Muscle of leg (tissue), 11 donors: ENCODE data around the gene NUB1. TPM values are rescaled to one million over a fixed set of nuclear protein-coding genes. Genes with fewer than 3 reads are reported as not detected.

Experiments used
- DNase-seq: peaks from one replicate; pipeline ENCODE4 v3.0.0; 2013
- H3K27ac ChIP-seq: one replicate; pipeline ENCODE4 v1.5.1; 2013; ENCODE audit warnings: mild to moderate bottlenecking, low read length, control low read depth
- H3K27me3 ChIP-seq: one replicate; pipeline ENCODE4 v1.6.1; 2013; ENCODE audit warnings: low read length; ENCODE audit not compliant: control insufficient read depth, insufficient read depth
- H3K36me3 ChIP-seq: one replicate; pipeline ENCODE4 v1.6.1; 2013; ENCODE audit warnings: low read length; ENCODE audit not compliant: control insufficient read depth, insufficient read depth
- H3K4me1 ChIP-seq: one replicate; pipeline ENCODE4 v1.6.1; 2013; ENCODE audit warnings: low read length; ENCODE audit not compliant: control insufficient read depth, insufficient read depth
- H3K4me3 ChIP-seq: one replicate; pipeline ENCODE4 v1.5.1; 2013; ENCODE audit warnings: low read length, control low read depth
- H3K9me3 ChIP-seq: replicated peaks from 2 replicates; pipeline ENCODE4 v1.6.1; 2013; ENCODE audit warnings: low read depth, low read length; ENCODE audit not compliant: control insufficient read depth
- WGBS: methylation state at CpG from one replicate; pipeline ENCODE4 v1.1.5; 2013; ENCODE audit warnings: missing lambda C conversion rate; ENCODE audit not compliant: insufficient coverage; 5-methylcytosine and 5-hydroxymethylcytosine counted together
- polyA plus RNA-seq, 8 donors: library from polyadenylated mRNA; unstranded; fragments of 120-200 nt; gene quantifications; one replicate each; pipeline versions ENCODE4 v1.2.1 to v1.2.3, GENCODE V29; 2013; ENCODE audit warnings: inconsistent platforms in 1 of 8, low replicate concordance in 1 of 8; ENCODE audit not compliant: insufficient read length in 8 of 8, insufficient read depth in 1 of 8
- total RNA-seq: library from RNA; stranded (reverse); fragments of 120-200 nt; gene quantifications from one replicate; pipeline ENCODE4 v1.2.4, GENCODE V29; 2013

The NUB1 gene
- total and polyA plus RNA-seq, 9 donors: 25.6 to 40.6 (median 32.6) TPM

DNA sequence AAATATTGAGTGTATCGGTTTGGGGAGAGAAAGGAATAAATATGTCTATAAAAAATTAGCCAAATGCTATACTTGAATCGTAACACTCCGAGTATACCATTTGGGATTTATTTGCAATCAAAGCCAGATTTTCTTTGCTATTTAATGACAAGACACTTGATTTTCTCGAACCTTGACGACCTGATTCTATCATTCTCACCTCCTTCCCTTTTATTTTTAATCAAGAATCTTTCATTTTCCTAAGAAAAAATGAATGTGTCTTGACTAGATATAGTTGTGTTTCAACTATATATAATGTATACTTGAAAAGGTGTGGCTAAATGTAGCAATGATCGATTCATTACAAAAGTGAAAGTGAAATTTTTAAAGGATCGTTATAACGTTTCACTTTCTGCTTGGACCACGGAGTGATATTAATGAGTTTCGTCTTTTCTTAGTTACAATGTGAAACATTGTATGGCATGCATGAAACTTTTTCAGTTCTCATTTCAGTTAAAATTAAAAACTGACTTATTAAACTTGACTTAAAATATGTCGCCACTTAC lies 562 bp downstream of the NUB1 start:
- H3K9me3 ChIP-seq: no peaks in the 10 kb centered on the region
- peak overlapping the region; percentile 56 for H3K4me3 ChIP-seq
- no CpG with 5 or more reads among the region's 11 CpGs for WGBS
- peak overlapping the region; percentile 77 for H3K27ac ChIP-seq
- no peaks in the 10 kb centered on the region for H3K27me3 ChIP-seq
- peaks cover 8% of the 10 kb centered on the region for H3K4me1 ChIP-seq
- H3K36me3 ChIP-seq: peaks cover 16% of the 10 kb centered on the region
- peak; percentile 22 for DNase-seq

DNA sequence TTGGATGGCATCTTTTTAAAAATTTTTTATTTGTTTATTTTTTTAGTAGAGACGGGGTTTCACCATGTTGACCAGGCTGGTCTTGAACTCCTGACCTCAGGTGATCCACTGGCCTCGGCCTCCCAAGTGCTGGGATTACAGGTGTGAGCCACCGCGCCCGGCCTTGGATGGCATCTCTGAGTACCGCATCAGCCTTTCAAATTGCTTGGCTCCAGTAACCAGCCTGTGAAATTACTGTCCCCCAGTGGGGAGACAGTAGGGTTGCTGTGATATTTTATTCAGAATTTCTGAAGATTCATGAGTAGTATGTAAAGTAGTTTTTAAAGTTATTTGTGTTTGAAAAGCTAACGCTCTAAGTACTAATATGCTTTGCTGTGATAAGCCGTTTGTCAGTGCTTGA lies 1.2 kb downstream of the NUB1 start:
- peaks cover 8% of the 10 kb centered on the region for H3K4me1 ChIP-seq
- peak overlapping the region; percentile 56 for H3K4me3 ChIP-seq
- H3K27ac ChIP-seq: no peak overlapping the region
- 67% methylated on average over 1 of the region's 8 CpGs for WGBS
- no peaks in the 10 kb centered on the region for H3K27me3 ChIP-seq
- H3K9me3 ChIP-seq: no peaks in the 10 kb centered on the region
- H3K36me3 ChIP-seq: peaks cover 16% of the 10 kb centered on the region
- no peak for DNase-seq

DNA sequence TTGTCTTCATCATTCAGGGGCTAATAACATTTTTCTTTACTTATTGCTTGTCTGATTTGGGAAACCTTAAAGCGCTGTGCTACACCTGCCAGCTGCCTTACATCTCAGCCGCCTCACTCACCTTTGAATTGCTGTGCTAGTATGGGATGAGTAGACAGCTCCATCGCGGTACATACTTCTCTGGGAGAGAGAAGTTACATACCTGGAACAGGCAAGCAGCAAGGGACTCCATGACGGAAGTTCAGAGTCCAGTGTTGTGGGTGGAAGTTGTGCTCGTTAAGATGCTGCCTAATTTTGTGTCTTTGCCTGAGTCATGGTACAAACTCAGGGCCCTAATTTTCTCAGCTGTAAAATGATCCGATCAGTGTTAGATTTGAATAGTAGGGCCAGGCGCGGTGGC lies 1.9 kb downstream of the NUB1 start:
- 95% methylated on average over 4 of the region's 9 CpGs for WGBS
- Histone ChIP-seq H3K4me1 (peaks cover 8% of the 10 kb centered on the region), H3K27me3 (no peaks in the 10 kb centered on the region), H3K27ac (no peak overlapping the region), H3K9me3 (no peaks in the 10 kb centered on the region), H3K4me3 (no peak overlapping the region), H3K36me3 (peaks cover 16% of the 10 kb centered on the region)
- DNase-seq: no peak

DNA sequence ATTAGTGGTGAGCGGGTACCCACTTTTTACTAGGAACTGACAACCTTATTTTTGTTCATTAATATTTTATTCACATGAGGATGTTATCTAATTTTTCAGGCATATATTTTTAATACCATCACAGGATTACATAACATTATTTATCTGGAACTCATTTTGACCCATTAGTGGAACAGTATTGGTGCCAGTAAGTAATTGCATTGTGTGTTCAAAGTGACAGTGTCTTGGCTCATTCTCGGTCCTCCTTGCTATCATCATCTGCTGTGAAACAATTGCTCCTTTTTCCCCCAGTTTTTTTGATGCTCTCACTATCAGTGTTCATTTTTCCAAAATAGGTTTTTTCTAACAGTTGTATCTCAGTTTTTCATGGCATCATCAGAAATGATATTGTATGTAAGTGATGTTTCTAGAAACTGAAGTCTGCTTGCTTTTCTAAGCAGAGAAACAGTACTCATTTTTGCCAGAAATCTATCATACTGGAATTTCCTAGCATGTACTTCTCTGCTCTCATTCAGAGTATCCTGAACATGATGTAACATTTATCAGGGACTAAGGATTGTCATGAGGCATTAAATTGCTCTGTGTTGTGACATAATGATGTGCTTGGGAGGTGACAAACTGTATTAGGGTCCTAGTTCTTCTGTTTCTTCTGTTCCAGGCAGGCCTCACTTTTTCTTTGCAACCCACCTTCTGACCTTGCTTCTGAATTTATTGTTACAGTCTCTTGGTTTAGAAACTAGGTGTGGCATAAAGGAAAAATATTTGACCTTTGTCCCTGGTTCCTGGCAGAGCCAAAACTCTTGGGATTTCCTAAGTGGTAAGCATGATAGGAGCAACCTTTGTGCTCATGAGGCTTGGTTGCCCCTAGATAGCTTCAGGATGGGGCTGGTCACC lies 4.2 kb downstream of the NUB1 start:
- H3K36me3 ChIP-seq: peaks cover 26% of the 10 kb centered on the region

DNA sequence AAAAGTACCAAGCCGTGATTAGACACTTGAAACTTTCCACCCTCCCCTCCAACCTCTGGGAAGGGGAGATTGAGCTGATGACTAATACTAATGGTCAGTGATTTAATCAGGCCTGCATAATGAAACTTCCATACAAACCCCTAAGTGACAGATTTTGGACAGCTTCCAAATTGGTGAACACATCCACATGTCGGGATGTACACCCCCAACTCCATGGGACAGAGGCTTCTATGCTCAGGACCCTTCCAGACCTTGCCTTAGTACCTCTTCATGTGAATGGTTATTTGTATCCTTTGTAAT lies 4.8 kb downstream of the NUB1 start:
- no peaks in the 10 kb centered on the region for H3K9me3 ChIP-seq
- no peak for DNase-seq
- no peaks in the 10 kb centered on the region for H3K27me3 ChIP-seq
- H3K4me1 ChIP-seq: peaks cover 11% of the 10 kb centered on the region
- H3K27ac ChIP-seq: no peak overlapping the region
- peaks cover 32% of the 10 kb centered on the region for H3K36me3 ChIP-seq
- WGBS: no CpG with 5 or more reads among the region's 2 CpGs
- H3K4me3 ChIP-seq: no peak overlapping the region

More for the DNA sequence above, 4.2 kb downstream of the NUB1 start:
- no peaks in the 10 kb centered on the region for H3K27me3 ChIP-seq
- no peaks in the 10 kb centered on the region for H3K9me3 ChIP-seq
- no peak overlapping the region for H3K27ac ChIP-seq
- no peak overlapping the region for H3K4me3 ChIP-seq
- H3K4me1 ChIP-seq: peaks cover 11% of the 10 kb centered on the region
- no peak for DNase-seq
- WGBS: no CpG with 5 or more reads among the region's 2 CpGs

DNA sequence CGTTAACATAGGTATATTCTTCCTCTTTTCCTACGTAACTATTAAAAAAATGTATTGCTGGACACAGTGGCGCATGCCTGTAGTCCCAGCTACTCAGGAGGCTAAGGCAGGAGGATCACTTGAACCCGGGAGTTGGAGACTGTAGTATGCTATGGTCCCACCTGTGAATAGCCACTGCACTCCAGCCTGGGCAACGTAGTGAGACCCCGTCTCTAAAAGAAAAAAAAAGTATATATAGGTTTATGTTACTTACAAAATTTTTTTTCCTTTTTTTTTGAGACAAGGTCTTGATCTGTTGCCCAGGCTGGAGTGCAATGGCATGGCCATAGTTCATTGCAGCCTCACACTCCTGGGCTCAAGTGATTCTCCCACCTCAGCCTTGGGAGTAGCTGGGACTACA lies 5.6 kb downstream of the NUB1 start:
- no peaks in the 10 kb centered on the region for H3K27me3 ChIP-seq
- H3K27ac ChIP-seq: no peak overlapping the region
- no CpG with 5 or more reads among the region's 6 CpGs for WGBS
- no peak for DNase-seq
- peaks cover 40% of the 10 kb centered on the region for H3K36me3 ChIP-seq
- H3K4me3 ChIP-seq: no peak overlapping the region
- H3K9me3 ChIP-seq: no peaks in the 10 kb centered on the region
- H3K4me1 ChIP-seq: peaks cover 11% of the 10 kb centered on the region

DNA sequence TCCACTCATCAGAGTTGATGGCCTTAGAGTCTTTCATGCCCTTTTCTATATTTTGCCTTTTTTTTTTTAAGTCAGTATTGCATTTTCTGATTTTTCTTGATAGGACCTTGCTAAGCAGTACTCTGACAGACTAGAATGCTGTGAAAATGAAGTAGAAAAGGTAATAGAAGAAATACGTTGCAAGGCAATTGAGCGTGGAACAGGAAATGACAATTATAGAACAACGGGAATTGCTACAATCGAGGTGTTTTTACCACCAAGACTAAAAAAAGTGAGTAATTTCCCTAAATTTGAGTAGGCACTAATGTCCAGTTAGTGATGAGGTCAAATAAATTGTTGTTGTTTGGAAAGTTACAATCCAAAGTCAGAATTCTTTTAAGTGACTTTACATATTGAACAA lies 7.4 kb downstream of the NUB1 start:
- Histone ChIP-seq H3K9me3 (no peaks in the 10 kb centered on the region), H3K27ac (no peak overlapping the region), H3K4me3 (no peak overlapping the region), H3K27me3 (no peaks in the 10 kb centered on the region), H3K36me3 (peaks cover 51% of the 10 kb centered on the region), H3K4me1 (peaks cover 3% of the 10 kb centered on the region)
- DNase-seq: no peak
- no CpG with 5 or more reads among the region's 4 CpGs for WGBS

DNA sequence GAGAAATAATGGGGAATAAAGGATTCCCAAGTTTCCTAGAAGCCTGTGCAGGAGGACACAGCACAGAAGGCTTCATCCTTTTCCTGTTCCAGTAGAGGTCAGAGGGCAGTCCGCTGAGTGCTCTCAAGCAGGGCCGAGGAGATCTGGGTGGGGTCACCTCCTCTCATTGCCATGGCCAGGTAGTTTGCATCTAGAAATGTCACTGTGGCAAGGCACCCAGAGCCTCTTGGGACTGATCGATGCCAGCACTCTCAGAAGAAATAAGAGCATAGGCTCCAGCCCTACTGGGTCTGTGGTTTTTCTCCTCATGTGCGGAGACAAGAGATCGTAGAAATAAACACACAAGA lies 7.9 kb downstream of the NUB1 start:
- Histone ChIP-seq H3K9me3 (no peaks in the 10 kb centered on the region), H3K27ac (peak overlapping the region; percentile 7), H3K27me3 (no peaks in the 10 kb centered on the region), H3K4me3 (no peak overlapping the region), H3K36me3 (peaks cover 53% of the 10 kb centered on the region), H3K4me1 (peaks cover 3% of the 10 kb centered on the region)
- no peak for DNase-seq
- WGBS: 67% methylated on average over 4 of the region's 5 CpGs

DNA sequence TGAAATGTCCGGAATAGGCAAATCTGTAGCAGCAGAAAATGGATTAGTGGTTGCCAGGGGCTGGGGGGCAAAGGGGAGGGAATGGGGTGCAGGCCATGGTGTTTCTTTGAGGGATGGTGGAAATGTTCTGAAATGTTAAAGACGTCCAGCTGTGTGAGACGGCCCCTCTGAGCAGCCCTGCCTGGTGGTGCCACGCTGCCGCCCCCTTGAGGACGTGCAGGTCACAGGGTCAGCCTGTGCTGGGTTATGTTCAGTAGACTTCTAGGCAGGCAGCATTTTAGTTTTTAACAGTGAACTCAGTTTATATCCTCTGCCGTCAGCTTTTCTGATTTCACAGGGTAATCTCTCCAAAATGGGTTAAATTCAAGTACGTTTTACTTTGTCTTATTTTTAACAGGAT lies 9.4 kb downstream of the NUB1 start:
- DNase-seq: no peak
- H3K27ac ChIP-seq: no peak overlapping the region
- H3K36me3 ChIP-seq: peaks cover 62% of the 10 kb centered on the region
- no peak overlapping the region for H3K4me3 ChIP-seq
- WGBS: 73% methylated on average over 6 of the region's 8 CpGs
- H3K4me1 ChIP-seq: peaks cover 3% of the 10 kb centered on the region
- no peaks in the 10 kb centered on the region for H3K27me3 ChIP-seq
- H3K9me3 ChIP-seq: no peaks in the 10 kb centered on the region

DNA sequence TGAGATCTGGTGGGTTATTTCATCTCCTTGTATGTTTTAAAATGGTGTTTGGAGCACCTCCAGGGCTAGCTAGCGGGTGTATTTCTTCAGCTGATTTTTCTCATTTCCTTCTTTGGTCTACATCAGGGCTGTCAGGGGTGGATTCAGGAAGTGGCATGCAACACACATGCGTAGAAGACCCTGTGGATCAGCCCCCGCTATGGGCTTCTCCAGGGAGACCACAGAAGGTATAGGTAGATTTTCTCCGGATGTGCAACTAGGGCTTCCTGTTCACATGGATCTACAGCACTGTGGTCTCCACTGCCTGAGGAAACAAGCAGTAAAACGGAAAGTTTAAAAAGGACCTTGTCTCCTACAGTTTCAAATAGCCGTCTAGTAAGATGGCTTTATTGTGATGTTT lies 10.4 kb downstream of the NUB1 start:
- peak; percentile 16 for DNase-seq
- Histone ChIP-seq H3K9me3 (no peaks in the 10 kb centered on the region), H3K27me3 (no peaks in the 10 kb centered on the region), H3K4me3 (no peak overlapping the region), H3K27ac (no peak overlapping the region), H3K4me1 (peaks cover 3% of the 10 kb centered on the region), H3K36me3 (peaks cover 63% of the 10 kb centered on the region)
- 90% methylated on average over 5 of the region's 6 CpGs for WGBS
